ENCODE results near the gene NCOA7. TPM values are rescaled to one million over a fixed set of nuclear protein-coding genes. Genes with fewer than 3 reads are reported as not detected.

Gene NCOA7
- total and polyA plus RNA-seq, 2 of the 8 experiments (the other 6 are each of a cell fraction or from before 2014, with no cell fraction given), result 2.6 to 10.7 TPM

DNA sequence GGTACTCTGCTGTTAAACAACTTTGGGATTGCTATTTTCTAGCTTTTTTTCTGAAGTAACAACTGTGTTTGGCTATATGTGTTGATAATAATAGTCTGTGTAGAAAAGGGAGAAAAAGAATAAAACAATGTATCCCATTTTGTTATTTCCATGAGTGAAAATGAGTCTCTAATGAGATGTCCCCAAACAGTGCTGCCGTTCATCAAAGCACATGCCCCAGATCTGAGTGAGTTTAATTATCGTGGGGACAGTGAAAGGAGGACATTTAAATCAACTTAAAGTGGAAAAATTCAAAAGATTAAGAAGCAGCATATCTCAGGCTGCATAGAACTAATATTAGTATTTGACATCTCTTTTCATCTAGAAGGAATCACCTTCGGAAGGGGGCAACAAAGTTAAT, 59.6 kb downstream of the NCOA7 start (continued):
- TF ChIP-seq, protein P1, sequence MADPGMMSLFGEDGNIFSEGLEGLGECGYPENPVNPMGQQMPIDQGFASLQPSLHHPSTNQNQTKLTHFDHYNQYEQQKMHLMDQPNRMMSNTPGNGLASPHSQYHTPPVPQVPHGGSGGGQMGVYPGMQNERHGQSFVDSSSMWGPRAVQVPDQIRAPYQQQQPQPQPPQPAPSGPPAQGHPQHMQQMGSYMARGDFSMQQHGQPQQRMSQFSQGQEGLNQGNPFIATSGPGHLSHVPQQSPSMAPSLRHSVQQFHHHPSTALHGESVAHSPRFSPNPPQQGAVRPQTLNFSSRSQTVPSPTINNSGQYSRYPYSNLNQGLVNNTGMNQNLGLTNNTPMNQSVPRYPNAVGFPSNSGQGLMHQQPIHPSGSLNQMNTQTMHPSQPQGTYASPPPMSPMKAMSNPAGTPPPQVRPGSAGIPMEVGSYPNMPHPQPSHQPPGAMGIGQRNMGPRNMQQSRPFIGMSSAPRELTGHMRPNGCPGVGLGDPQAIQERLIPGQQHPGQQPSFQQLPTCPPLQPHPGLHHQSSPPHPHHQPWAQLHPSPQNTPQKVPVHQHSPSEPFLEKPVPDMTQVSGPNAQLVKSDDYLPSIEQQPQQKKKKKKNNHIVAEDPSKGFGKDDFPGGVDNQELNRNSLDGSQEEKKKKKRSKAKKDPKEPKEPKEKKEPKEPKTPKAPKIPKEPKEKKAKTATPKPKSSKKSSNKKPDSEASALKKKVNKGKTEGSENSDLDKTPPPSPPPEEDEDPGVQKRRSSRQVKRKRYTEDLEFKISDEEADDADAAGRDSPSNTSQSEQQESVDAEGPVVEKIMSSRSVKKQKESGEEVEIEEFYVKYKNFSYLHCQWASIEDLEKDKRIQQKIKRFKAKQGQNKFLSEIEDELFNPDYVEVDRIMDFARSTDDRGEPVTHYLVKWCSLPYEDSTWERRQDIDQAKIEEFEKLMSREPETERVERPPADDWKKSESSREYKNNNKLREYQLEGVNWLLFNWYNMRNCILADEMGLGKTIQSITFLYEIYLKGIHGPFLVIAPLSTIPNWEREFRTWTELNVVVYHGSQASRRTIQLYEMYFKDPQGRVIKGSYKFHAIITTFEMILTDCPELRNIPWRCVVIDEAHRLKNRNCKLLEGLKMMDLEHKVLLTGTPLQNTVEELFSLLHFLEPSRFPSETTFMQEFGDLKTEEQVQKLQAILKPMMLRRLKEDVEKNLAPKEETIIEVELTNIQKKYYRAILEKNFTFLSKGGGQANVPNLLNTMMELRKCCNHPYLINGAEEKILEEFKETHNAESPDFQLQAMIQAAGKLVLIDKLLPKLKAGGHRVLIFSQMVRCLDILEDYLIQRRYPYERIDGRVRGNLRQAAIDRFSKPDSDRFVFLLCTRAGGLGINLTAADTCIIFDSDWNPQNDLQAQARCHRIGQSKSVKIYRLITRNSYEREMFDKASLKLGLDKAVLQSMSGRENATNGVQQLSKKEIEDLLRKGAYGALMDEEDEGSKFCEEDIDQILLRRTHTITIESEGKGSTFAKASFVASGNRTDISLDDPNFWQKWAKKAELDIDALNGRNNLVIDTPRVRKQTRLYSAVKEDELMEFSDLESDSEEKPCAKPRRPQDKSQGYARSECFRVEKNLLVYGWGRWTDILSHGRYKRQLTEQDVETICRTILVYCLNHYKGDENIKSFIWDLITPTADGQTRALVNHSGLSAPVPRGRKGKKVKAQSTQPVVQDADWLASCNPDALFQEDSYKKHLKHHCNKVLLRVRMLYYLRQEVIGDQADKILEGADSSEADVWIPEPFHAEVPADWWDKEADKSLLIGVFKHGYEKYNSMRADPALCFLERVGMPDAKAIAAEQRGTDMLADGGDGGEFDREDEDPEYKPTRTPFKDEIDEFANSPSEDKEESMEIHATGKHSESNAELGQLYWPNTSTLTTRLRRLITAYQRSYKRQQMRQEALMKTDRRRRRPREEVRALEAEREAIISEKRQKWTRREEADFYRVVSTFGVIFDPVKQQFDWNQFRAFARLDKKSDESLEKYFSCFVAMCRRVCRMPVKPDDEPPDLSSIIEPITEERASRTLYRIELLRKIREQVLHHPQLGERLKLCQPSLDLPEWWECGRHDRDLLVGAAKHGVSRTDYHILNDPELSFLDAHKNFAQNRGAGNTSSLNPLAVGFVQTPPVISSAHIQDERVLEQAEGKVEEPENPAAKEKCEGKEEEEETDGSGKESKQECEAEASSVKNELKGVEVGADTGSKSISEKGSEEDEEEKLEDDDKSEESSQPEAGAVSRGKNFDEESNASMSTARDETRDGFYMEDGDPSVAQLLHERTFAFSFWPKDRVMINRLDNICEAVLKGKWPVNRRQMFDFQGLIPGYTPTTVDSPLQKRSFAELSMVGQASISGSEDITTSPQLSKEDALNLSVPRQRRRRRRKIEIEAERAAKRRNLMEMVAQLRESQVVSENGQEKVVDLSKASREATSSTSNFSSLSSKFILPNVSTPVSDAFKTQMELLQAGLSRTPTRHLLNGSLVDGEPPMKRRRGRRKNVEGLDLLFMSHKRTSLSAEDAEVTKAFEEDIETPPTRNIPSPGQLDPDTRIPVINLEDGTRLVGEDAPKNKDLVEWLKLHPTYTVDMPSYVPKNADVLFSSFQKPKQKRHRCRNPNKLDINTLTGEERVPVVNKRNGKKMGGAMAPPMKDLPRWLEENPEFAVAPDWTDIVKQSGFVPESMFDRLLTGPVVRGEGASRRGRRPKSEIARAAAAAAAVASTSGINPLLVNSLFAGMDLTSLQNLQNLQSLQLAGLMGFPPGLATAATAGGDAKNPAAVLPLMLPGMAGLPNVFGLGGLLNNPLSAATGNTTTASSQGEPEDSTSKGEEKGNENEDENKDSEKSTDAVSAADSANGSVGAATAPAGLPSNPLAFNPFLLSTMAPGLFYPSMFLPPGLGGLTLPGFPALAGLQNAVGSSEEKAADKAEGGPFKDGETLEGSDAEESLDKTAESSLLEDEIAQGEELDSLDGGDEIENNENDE (IDR thresholded peaks at IDR 0.05; ENCODE audit: insufficient replicate concordance, low read length), result no peak
- TF ChIP-seq RFX5 (IDR thresholded peaks at IDR 0.05; ENCODE audit: borderline replicate concordance, low read depth, low read length) (no peak), BCL11A (IDR thresholded peaks at IDR 0.05; ENCODE audit: low read depth in 2 of 2, low read length in 2 of 2) (no peak), CBX8 (IDR thresholded peaks at IDR 0.05; ENCODE audit: borderline replicate concordance, low read depth, low read length) (no peak), SIRT6 (IDR thresholded peaks at IDR 0.05; ENCODE audit: low read length) (no peak), SP1 (IDR thresholded peaks at IDR 0.05; ENCODE audit: low read depth, low read length) (no peak), SAP30 (IDR thresholded peaks at IDR 0.05; ENCODE audit: insufficient read depth, insufficient replicate concordance, low read length) (no peak), HDAC6 (IDR thresholded peaks at IDR 0.05; ENCODE audit: low read depth, low read length) (no peak), RNF2 (IDR thresholded peaks at IDR 0.05; ENCODE audit: borderline replicate concordance, low read depth, low read length, missing control alignments, poor library complexity, severe bottlenecking) (no peak), POU5F1 (IDR thresholded peaks at IDR 0.05; ENCODE audit: low read depth, low read length) (no peak)
- TF ChIP-seq, protein P2, sequence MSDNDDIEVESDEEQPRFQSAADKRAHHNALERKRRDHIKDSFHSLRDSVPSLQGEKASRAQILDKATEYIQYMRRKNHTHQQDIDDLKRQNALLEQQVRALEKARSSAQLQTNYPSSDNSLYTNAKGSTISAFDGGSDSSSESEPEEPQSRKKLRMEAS (IDR thresholded peaks at IDR 0.05), result no peak
